Caco-2 (cell line): ENCODE data around the gene C19orf73. TPM values are rescaled to one million over a fixed set of nuclear protein-coding genes. Genes with fewer than 3 reads are reported as not detected.
A peak's percentile ranks its signal among the peaks of the same experiment; 100 is the strongest.

Experiments used
- BruUV-seq: library from RNA; stranded (reverse); fragments of 400-500 nt; replicated peaks from 2 replicates; lab custom pipeline; 2021; lab: Mats Ljungman, UMichigan
- CTCF ChIA-PET: fragments of 300-600 bp; sonication (Branson Sonifier 250); formaldehyde crosslinking; loops from one replicate; lab custom pipeline; 2022; ENCODE audit warnings: antibody characterized with exemption; lab: Charles Lee
- POLR2A ChIA-PET: fragments of 300-600 bp; sonication (Branson Sonifier 250); formaldehyde crosslinking; loops from one replicate; lab custom pipeline; 2022; ENCODE audit warnings: antibody characterized with exemption; lab: Charles Lee
- DNase-seq, 2 experiments: peaks; one replicate each; pipeline versions ENCODE4 v3.0.0 to v3.0.0-alpha.2; 2020 to 2022
- H3K27me3 ChIP-seq: replicated peaks from 2 replicates; pipeline ENCODE4 v1.6.0; 2011; ENCODE audit warnings: low read length; ENCODE audit not compliant: control insufficient read depth, insufficient read depth
- H3K36me3 ChIP-seq: 2 replicates; pipeline ENCODE4 v1.5.1; 2011; ENCODE audit warnings: low read length; ENCODE audit not compliant: control insufficient read depth, insufficient read depth
- H3K4me1 ChIP-seq: fragments of 250-450 bp; sonication (Bioruptor Pico); 2 replicates; pipeline ENCODE4 v1.5.1; 2020; ENCODE audit warnings: mild to moderate bottlenecking
- H3K4me3 ChIP-seq: 2 replicates; pipeline ENCODE4 v1.5.1; 2011; ENCODE audit warnings: low read depth, mild to moderate bottlenecking, control low read depth, low read length
- H3K9me3 ChIP-seq: fragments of 250-450 bp; sonication (Bioruptor Pico); 2 replicates; pipeline ENCODE4 v1.5.1; 2020; ENCODE audit warnings: mild to moderate bottlenecking, moderate library complexity
- H3K27ac Mint-ChIP-seq: one replicate; pipeline ENCODE4 v1.8.0; 2022; ENCODE audit warnings: mixed read lengths; ENCODE audit not compliant: unreplicated experiment
- H3K27me3 Mint-ChIP-seq: one replicate; pipeline ENCODE4 v1.8.0; 2022; ENCODE audit warnings: mixed read lengths; ENCODE audit not compliant: insufficient read depth, unreplicated experiment
- H3K36me3 Mint-ChIP-seq: one replicate; pipeline ENCODE4 v1.8.0; 2022; ENCODE audit warnings: mild to moderate bottlenecking, mixed read lengths; ENCODE audit not compliant: insufficient read depth, unreplicated experiment
- H3K4me1 Mint-ChIP-seq: one replicate; pipeline ENCODE4 v1.8.0; 2022; ENCODE audit warnings: low read depth, mixed read lengths; ENCODE audit not compliant: unreplicated experiment
- H3K4me3 Mint-ChIP-seq: one replicate; pipeline ENCODE4 v1.8.0; 2022; ENCODE audit warnings: mild to moderate bottlenecking, moderate library complexity, mixed read lengths; ENCODE audit not compliant: unreplicated experiment
- H3K9me3 Mint-ChIP-seq: one replicate; pipeline ENCODE4 v1.8.0; 2022; ENCODE audit warnings: mixed read lengths; ENCODE audit not compliant: unreplicated experiment
- CTCF ChIP-seq, 2 experiments: fragments of 200-600 bp in 1 of 2; IDR thresholded peaks; 1 replicate in 1 of 2; 2 replicates in 1 of 2; pipeline versions ENCODE4 v1.5.1 to v1.8.0; 2011 to 2022; ENCODE audit warnings: antibody characterized with exemption in 1 of 2, control low read depth in 1 of 2, inconsistent platforms in 1 of 2, low read depth in 1 of 2, low read length in 1 of 2, mild to moderate bottlenecking in 1 of 2, moderate library complexity in 1 of 2; ENCODE audit not compliant: insufficient read depth in 1 of 2, severe bottlenecking in 1 of 2, unreplicated experiment in 1 of 2
- intact Hi-C: fragments of 100-400 bp; cut with micrococcal nuclease; formaldehyde crosslinking; loops from one replicate; pipeline ENCODE4 v1.10.0; 2022; ENCODE audit not compliant: unreplicated experiment
- total RNA-seq: library from RNA; stranded (reverse); gene quantifications from 2 replicates; pipeline ENCODE4 v1.2.3, GENCODE V29; 2022

Gene C19orf73
- total RNA-seq, 1 experiment from 2014 or later = 1.7 TPM

- no peak for TF ChIP-seq CTCF (IDR thresholded peaks at IDR 0.05; ENCODE audit: insufficient read depth in 1 of 2, low read depth in 1 of 2, low read length in 1 of 2, severe bottlenecking in 1 of 2, unreplicated experiment in 1 of 2)
- Histone ChIP-seq H3K36me3 (peaks cover 8% of the 10 kb centered on the region), H3K4me1 (no peaks in the 10 kb centered on the region; the same call in 1 of the 2 replicates), H3K27me3 (no peaks in the 10 kb centered on the region), H3K4me3 (no peak overlapping the region), H3K9me3 (no peaks in the 10 kb centered on the region)
- intact Hi-C loops = no loop called here
- Mint-ChIP-seq H3K27ac (no peak overlapping the region), H3K4me1 (peaks cover 15% of the 10 kb centered on the region), H3K27me3 (no peaks in the 10 kb centered on the region), H3K9me3 (no peaks in the 10 kb centered on the region), H3K4me3 (no peak overlapping the region), H3K36me3 (peaks cover 91% of the 10 kb centered on the region)
- ChIA-PET POLR2A (no interaction called here), CTCF (interaction anchor here (2.3 kb wide), 1 partner anchor 98 kb away, joined by 6 read pairs; no protein-coding TSS in a partner anchor)
- no TSS peak for BruUV-seq
- no peak for DNase-seq
Observed at GRCh38 chr19:49101160-49101559, 17.8 kb downstream of the C19orf73 start.

- H3K9me3 ChIP-seq = no peaks in the 10 kb centered on the region
- no TSS peak for BruUV-seq
- peaks cover 7% of the 10 kb centered on the region for H3K36me3 ChIP-seq
- no peaks in the 10 kb centered on the region; the same call in 1 of the 2 replicates for H3K4me1 ChIP-seq
- H3K4me3 Mint-ChIP-seq = no peak overlapping the region
- intact Hi-C loops = loop anchor here (1.0 to 5.0 kb wide), 2 partner anchors 8 to 49 kb away; no protein-coding TSS in a partner anchor
- DNase-seq = no peak
- POLR2A ChIA-PET = no interaction called here
- CTCF ChIA-PET = interaction anchor here (2.0 to 2.3 kb wide), 4 partner anchors 8 to 100 kb away, joined by 6 to 96 read pairs (median 36); partner anchors contain the start of gene LIN7B
- H3K27ac Mint-ChIP-seq = peak overlapping the region; percentile 39
- H3K27me3 ChIP-seq = no peaks in the 10 kb centered on the region
- H3K4me1 Mint-ChIP-seq = peaks cover 15% of the 10 kb centered on the region
- no peaks in the 10 kb centered on the region for H3K27me3 Mint-ChIP-seq
- peaks cover 92% of the 10 kb centered on the region for H3K36me3 Mint-ChIP-seq
- no peaks in the 10 kb centered on the region for H3K9me3 Mint-ChIP-seq
- no peak for TF ChIP-seq CTCF (IDR thresholded peaks at IDR 0.05; ENCODE audit: insufficient read depth in 1 of 2, low read depth in 1 of 2, low read length in 1 of 2, severe bottlenecking in 1 of 2, unreplicated experiment in 1 of 2)
- no peak overlapping the region for H3K4me3 ChIP-seq
Observed at GRCh38 chr19:49098795-49099194, 20.1 kb downstream of the C19orf73 start.

DNA sequence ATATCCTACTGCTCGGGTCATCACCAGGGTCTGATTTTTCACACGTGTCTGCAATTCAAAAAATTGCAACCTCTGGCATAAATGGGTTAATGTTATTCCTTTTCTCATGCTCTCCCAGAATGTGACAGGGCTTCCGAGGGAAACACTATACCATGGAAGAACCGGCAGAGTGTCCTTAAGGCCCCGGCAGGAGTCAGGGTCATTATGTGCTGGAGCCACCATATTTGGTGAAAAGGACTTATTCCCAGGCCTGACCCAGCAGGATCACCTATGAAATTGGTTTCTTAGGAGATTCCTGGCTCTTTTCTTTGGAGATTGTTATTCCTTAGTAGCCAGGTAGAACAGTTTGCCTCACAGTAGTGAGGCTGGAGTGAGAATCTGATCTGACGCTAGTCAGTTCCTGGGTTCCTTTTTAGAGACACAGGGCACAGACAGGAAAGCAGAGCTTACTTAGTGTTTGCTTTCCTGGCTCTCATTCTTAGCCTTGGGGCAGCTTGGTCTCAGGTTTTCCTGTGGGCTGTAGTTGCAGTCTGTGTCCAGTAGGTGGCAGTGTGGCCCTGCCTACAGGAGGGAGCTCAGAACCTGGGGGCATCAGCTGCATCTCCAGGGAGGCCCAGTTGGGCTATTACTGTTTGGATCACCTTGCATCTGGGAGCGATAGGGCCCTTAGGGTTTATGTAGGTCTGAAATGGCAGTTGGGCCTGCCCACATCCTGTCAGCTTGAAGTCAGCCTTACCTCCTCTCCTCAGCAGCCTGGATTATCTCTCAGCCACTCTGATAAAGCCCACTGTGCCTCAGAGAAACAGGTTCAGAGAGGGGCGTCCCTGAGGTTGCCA lies 21.3 kb downstream of the C19orf73 start:
- DNase-seq = peak; percentile 83 to 88

More for the DNA sequence above, 21.3 kb downstream of the C19orf73 start:
- no peak overlapping the region for H3K27ac Mint-ChIP-seq
- H3K4me1 ChIP-seq = no peaks in the 10 kb centered on the region; the same call in 1 of the 2 replicates
- peaks cover 92% of the 10 kb centered on the region for H3K36me3 Mint-ChIP-seq
- peak; percentile 98 to 99 for TF ChIP-seq CTCF (IDR thresholded peaks at IDR 0.05; ENCODE audit: insufficient read depth in 1 of 2, low read depth in 1 of 2, low read length in 1 of 2, severe bottlenecking in 1 of 2, unreplicated experiment in 1 of 2)
- intact Hi-C loops = loop anchor here (1.0 to 5.0 kb wide), 4 partner anchors 9 to 102 kb away; partner anchors contain the start of gene SNRNP70
- no TSS peak for BruUV-seq
- H3K27me3 ChIP-seq = no peaks in the 10 kb centered on the region
- H3K9me3 ChIP-seq = no peaks in the 10 kb centered on the region
- H3K9me3 Mint-ChIP-seq = no peaks in the 10 kb centered on the region
- ChIA-PET CTCF (interaction anchor here (0.5 to 2.2 kb wide), 47 partner anchors 9 to 444 kb away, joined by 3 to 96 read pairs (median 5); partner anchors contain the start of genes ALDH16A1, CGB7, GYS1 and LIN7B), POLR2A (interaction anchor here (0.8 to 1.1 kb wide), 5 partner anchors 16 to 101 kb away, joined by 3 to 5 read pairs (median 3); partner anchors contain the start of genes LIN7B and NTF4)
- no peaks in the 10 kb centered on the region for H3K27me3 Mint-ChIP-seq
- no peak overlapping the region for H3K4me3 ChIP-seq
- peaks cover 7% of the 10 kb centered on the region for H3K36me3 ChIP-seq
- H3K4me1 Mint-ChIP-seq = peaks cover 15% of the 10 kb centered on the region
- no peak overlapping the region for H3K4me3 Mint-ChIP-seq
